ENCODE data around the gene DLGAP4.

DLGAP4 gene

GRCh38 chr20:36384022-36384619 lies 78.0 kb downstream of the DLGAP4 start:
- DNase-seq = peak; percentile 33

GRCh38 chr20:36385503-36385902 lies 79.4 kb downstream of the DLGAP4 start:
- DNase-seq = no peak

GRCh38 chr20:36386236-36386635 lies 80.1 kb downstream of the DLGAP4 start:
- no peak for DNase-seq

GRCh38 chr20:36390269-36390668 lies 84.1 kb downstream of the DLGAP4 start:
- DNase-seq = no peak

GRCh38 chr20:36390719-36391415 lies 84.7 kb downstream of the DLGAP4 start:
- DNase-seq = no peak

- DNase-seq = no peak
These were observed 85.3 kb downstream of the DLGAP4 start for GRCh38 chr20:36391456-36391855.

- DNase-seq = no peak
These were observed 85.8 kb downstream of the DLGAP4 start for GRCh38 chr20:36391955-36392354.

GRCh38 chr20:36392989-36393388 lies 86.8 kb downstream of the DLGAP4 start:
- DNase-seq = no peak

- no peak for DNase-seq
These were observed 88.3 kb downstream of the DLGAP4 start for GRCh38 chr20:36394340-36394965.

- no peak for DNase-seq
These were observed 90.2 kb downstream of the DLGAP4 start for GRCh38 chr20:36396340-36396739.

GRCh38 chr20:36396847-36397630 lies 90.9 kb downstream of the DLGAP4 start:
- DNase-seq = no peak

GRCh38 chr20:36398515-36398914 lies 92.4 kb downstream of the DLGAP4 start:
- no peak for DNase-seq

- no peak for DNase-seq
These were observed 93.2 kb downstream of the DLGAP4 start for GRCh38 chr20:36399147-36399968.

GRCh38 chr20:36399969-36400545 lies 93.9 kb downstream of the DLGAP4 start:
- no peak for DNase-seq

GRCh38 chr20:36400909-36401735 lies 95.0 kb downstream of the DLGAP4 start:
- no peak for DNase-seq

GRCh38 chr20:36402708-36403107 lies 96.6 kb downstream of the DLGAP4 start:
- DNase-seq = no peak

- DNase-seq = no peak
These were observed 98.4 kb downstream of the DLGAP4 start for GRCh38 chr20:36404435-36404978.

GRCh38 chr20:36405255-36405654 lies 99.1 kb downstream of the DLGAP4 start:
- no peak for DNase-seq

- peak; percentile 8 for DNase-seq
These were observed 101.1 kb downstream of the DLGAP4 start for GRCh38 chr20:36407199-36407733.

GRCh38 chr20:36408219-36408618 lies 102.1 kb downstream of the DLGAP4 start:
- peak; percentile 21 for DNase-seq

Data from fibroblast of skin of right quadriceps (primary cell).